HK-2 (cell line): ENCODE data around the gene NLRP5.
A peak's percentile ranks its signal among the peaks of the same experiment; 100 is the strongest.
"Not testable (repeated sequence)": the region's sequence is repeated elsewhere in the genome, so short reads cannot be mapped to it uniquely, and the experiment has no call there.

Experiments used
- DNase-seq: peaks from one replicate; pipeline ENCODE4 v3.0.0-alpha.2; 2018; ENCODE audit not compliant: unreplicated experiment

Gene NLRP5

DNA sequence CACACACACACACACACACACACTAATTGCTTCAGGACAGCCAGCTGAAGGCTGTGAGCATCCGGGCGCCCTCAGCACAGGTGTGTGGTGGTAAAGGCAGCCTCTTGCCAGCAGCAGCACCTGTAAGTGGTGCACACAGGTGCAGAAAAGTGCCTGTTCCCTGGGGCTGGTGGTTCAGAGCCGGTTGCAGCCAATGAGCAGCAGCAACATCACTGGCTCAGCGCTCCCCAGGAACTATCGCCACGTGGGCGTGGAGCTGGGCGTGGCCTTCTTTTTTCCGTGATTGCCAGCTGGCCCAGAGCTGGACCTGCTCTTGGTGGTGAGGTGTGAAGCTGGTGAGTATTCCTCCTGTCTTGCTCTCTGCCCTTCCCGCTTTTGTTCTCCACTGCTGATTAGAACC, at the start of gene NLRP5:
TSS of gene NLRP5 (plus strand) at position 289 of the 400 bp plus-strand sequence.
- DNase-seq: no peak

DNA sequence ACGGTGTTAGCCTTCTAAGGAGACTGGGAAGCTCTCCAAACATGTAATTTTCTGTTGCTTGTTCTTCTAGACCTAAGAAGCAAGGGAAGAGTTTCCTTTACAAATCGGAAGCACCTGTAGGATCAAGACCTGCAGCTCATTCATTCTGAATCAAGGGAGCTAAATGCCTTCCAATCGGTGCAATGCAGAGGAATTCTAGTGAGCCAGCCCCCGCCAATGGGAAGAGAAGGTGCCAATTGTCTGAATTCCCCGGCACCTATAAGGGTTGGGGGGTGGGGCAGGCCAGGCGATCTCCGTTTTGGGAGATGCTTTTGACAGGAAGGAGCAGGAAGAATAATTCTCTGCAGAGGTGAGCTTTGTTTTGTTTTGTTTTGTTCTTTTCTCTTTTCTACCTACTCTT, 47.4 kb upstream of the NLRP5 start:
- no peak for DNase-seq

DNA sequence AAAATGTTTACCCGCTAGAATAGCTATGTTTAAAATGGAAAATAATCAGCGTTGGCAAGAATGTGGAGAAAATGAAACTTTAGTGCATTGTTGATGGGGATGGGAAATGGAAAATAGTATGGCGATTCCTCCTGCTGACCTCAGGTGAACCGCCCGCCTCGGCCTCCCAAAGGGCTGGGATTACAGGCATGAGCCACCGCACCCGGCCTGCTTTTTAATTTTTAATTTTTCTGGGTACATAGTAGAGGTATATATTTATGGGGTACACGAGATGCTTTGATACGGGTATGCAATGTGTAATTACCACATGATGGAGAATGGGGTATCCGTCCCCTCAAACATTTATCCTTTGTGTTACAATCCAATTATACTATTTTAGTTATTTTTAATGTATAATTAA, 46.3 kb upstream of the NLRP5 start:
- DNase-seq: no peak

DNA sequence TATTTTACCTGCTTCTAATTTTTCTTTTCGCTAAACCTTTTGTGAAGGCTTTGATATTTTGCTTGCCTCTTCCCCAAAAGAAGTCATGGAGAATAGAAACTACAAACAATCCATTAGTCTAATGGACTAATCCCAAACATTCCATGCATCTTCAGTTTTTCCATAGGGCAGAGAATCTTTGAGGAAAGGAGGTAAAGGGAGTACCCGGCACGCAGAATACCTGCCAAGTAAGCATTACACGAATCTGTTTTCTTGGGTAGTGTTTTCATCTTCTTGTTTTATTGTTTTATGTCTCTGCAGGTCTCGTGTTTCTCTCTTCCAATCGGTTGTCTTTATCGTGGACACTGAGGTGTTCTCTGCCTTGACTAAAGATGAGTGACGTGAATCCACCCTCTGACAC, 39.0 kb upstream of the NLRP5 start, which contains the start of gene NLRP8:
TSS of gene NLRP8 (plus strand) at position 301 of the 400 bp plus-strand sequence.
- DNase-seq: no peak

DNA sequence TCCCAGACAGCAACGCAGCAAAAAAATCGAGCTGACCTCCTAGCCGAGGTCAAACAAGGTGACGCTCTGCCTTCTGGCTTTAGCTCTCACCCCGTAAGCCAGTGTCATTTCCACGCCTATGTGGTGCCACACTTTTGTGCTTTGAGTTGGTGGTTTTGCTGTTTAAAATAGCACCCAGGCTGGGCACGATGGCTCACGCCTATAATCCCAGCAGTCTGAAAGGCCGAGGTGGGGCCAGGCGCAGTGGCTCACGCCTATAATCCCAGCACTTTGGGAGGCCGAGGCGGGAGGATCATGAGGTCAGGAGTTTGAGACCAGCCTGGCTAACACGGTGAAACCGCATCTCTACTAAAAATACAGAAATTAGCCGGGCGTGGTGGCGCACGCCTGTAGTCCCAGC, 36.0 kb upstream of the NLRP5 start:
- DNase-seq: not testable (repeated sequence)

DNA sequence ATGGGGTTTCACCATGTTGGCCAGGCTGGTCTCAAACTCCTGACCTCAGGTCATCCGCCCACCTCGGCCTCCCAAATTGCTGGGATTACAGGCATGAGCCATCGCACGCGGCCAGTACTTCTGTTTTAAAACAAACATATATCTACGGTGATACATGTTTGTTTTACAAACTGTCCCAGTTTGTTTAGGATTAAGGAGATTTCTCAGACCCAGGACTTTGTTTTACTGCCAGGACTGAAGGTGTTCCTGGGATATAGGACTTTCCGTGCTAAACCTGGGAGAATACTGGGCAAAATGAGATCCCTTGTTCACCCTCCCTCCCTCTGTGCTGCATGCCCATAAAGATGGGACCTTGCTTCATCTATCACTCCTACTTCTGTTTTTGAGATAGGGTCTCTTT, 30.1 kb upstream of the NLRP5 start:
- no peak for DNase-seq

DNA sequence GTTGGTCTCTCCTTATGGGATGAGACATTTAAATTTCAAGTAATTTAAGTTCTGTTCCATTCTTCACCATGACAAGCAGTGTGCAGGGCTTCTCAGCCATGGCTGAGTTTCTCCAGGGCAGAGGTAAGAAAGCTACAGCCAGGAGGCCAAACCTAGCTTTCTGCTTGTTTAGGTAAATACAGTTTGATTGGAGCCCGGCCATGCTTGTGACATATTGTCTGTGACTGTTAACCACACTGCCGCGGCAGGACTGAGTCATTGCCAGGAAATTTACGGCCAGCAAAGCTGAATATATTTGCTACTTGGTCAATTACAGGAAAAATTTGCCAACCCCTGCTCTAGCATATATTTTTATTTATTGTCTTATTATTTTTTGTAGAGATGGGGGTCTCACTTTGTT, 28.2 kb upstream of the NLRP5 start:
- DNase-seq: peak; percentile 73

DNA sequence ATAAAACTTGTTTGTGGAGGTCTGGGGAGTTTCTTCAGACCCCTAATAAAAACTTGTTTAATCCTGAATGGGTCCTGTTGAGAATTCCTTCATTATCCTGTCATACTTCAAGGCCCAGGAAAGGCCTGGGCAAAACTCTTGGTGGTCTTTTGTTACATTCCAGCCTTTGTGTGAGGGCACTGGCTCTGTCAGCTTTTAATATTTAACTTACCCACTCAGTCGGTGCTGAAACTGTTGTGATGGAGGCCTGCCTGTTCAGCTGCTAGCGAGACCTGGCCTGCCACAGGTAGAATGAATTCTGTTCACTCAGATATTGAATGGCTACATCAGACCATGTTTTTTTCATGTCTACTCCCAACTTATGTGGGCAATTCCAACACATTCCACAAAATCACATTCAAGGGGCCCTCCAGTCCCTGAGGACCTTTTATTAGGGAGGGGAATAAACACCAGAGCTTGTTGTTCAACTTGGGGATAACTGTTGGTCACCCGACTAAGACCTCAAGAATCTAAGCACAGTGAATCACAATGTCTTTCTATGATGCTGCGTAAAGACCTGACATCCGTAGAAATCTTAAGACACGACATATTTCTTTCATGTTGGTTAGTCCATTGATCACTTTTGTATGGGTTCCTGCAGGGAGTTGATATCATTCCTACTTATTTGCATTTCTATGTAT, 26.4 kb upstream of the NLRP5 start:
- DNase-seq: peak; percentile 47

DNA sequence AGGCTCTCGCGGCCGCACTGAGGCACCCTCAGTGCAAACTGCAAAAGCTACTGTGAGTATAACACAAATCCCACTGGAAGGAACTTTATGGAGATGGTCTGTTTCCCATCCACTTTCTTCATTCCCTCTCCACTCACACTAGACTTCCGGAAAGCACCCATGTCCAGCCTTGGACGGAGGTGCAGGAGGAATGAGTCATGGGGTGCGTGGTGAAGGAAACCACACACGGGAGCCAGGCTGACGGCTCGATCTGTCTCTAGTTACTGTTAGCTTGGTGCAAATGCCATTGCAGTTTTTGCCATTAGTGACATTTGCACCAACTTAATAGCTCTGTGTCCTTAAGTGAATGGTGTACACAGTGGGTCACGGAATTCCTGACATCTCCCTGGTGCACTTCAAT, 24.4 kb upstream of the NLRP5 start:
- DNase-seq: peak; percentile 73

DNA sequence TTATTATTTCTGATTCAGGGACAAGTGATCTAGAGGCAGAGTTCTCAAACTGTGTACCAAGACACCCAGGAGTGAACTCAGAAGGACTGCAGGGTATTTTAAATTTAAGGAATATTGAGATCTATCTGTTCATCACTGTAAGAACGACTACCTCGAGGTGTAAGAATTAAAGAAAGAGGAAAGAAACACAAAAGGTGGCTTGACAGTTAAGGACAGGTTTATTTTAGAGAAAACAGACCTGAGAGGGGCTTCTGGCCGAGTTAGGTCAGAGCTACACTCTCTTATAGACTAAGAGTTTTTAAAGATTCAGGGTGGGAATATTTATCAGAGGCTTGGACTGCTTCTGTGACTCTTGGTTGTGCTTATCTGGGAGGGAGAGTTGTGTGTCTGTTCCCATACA, 12.6 kb upstream of the NLRP5 start:
- DNase-seq: no peak

DNA sequence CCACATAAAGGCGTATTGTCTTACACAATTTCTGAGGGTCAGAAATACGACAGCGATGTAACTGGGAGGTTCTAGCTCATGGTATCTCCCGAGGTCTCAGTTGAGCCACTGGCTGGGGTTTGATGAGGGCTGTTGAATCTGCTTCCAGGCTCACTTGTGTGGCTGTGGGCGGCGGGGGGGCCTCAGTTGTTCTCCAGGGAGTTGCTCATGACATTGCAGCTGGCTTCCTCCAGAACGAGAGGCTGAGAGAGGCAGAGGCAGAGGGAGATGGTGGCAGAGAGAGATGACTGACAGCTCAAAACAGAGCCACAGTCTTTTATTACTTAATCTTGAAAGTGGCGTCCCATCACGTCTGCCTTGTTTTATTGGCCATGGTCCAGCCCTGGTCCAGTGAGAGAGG, 6.2 kb upstream of the NLRP5 start:
- DNase-seq: no peak

DNA sequence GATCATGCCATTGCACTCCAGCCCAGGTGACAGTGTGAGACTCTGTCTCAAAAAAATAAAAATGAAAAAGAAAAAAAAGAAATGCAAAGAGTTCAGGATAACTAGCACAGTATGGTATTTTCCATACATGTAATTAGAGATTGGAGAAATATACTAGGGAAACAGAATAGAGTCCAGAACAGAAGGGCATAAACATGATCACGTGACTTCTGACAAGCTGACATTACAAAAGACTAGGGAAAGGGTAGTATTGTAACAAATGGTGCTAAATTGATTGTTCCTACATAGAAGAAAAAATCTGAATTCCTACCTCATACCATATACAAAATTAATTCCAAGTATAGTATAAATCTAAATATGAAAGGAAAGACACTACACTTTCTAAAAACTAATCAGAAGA, 1.3 kb upstream of the NLRP5 start:
- no peak for DNase-seq

DNA sequence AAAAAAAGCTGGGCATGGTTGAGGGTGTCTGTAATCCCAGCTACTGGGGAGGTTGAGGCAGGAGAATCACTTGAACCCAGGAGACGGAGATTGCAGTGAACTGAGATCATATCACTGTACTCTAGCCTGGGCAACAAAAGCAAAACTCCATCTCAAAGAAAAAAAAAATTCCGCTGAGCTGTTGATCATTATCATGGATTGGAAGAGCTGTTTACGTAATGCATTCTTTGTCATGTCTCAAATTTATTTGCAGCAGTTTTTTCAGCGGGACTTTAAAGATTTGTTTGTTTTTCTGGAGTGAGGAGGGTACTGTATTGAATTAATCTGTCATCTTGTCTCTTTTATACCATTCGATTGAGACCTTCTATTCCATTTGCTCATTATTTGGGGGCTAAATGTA, 4.3 kb downstream of the NLRP5 start:
- no peak for DNase-seq

DNA sequence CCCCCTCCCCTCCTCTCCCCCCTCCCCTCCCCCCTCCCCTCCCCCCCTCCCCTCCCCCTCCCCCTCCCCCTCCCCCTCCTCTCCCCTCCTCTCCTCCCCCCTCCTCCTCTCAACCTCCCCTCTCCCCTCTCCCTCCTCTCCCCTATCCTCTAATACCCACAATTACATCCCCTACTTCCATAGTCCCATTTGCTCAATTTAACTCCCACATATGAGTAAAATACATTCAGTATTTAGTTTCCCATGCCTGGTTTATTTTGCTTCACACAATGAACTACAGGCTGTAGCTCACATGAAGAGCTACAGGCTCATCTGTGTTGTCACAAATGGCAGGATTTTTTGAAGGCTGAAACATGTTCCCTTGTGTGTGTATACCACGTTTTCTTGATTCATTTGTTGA, 6.9 kb downstream of the NLRP5 start:
- DNase-seq: no peak

DNA sequence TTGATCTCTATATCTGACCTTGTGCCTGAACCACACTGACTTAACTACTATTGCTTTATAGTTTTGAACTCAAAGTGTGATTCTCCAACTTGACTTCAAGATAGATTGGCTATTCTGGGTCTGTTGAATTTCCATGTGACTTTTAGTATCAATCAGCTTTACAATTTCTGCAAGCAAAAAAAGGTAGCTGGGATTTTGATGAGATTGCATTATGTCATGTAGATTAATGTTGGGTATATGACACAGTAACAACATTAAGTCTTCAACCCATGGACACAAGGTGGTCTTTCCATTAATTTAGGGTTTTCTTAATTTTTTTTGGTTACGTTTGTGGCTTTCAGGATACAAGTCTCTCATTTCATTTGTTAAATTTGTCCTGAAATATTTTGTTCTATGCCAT, 28.2 kb downstream of the NLRP5 start:
- no peak for DNase-seq

DNA sequence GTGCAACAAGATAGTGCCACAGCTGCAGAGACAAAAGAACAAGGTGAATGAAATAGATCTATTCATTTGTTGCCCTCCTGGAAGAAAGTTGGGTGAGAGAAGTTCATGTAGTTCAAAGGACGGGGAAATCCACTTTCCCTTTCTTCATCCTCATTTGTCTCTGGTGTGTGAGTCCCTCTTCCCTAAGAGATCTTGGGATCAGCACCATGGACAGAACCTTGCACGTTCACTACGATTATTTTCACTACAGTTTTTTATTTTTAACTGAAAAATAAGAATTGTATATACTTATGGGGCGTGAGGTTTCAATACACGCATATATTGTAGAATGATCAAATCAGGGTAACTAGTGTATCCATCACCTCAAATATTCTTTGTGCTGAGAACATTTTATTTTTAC, 29.2 kb downstream of the NLRP5 start:
- DNase-seq: no peak

DNA sequence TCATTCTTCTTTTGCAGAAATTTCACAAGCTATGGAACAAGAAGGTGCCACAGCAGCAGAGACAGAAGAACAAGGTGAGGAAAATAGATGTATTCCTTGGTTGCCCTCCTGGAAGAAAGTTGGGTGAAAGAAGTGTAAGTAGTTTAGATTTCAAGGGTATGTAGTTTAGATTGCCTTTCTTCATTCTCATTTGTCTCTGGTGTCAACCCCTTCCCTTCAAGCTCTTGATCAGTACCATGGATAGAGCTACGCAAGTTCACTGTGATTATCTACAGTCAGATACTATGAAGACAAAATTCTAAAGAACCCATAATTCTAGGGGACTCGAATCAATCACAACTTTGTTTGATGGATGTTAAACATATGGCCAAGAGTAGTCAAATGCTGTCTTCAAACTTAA, 32.8 kb downstream of the NLRP5 start:
- DNase-seq: not testable (repeated sequence)

DNA sequence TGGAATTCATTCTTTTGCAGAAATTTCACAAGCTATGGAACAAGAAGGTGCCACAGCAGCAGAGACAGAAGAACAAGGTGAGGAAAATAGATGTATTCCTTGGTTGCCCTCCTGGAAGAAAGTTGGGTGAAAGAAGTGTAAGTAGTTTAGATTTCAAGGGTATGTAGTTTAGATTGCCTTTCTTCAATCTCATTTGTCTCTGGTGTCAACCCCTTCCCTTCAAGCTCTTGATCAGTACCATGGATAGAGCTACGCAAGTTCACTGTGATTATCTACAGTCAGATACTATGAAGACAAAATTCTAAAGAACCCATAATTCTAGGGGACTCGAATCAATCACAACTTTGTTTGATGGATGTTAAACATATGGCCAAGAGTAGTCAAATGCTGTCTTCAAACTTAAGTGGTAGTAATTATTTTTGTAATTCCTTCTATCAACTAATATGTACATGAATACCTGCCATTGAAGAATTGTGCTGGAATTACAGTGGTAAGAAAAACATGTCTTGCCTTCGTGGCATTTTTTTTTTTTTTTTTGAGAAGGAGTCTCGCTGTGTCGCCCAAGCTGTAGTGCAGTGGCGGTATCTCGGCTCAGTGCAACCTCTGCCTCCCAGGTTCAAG, 33.9 kb downstream of the NLRP5 start:
- DNase-seq: not testable (repeated sequence)

DNA sequence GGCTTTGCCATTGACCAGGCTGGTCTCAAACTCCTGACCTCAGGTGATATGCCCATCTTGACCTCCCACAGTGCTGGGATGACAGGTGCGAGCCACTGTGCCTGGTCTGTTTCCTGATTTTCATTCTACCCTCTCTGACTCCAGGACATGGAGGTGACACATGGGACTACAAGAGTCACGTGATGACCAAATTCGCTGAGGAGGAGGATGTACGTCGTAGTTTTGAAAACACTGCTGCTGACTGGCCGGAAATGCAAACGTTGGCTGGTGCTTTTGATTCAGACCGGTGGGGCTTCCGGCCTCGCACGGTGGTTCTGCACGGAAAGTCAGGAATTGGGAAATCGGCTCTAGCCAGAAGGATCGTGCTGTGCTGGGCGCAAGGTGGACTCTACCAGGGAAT, 40.2 kb downstream of the NLRP5 start:
- no peak for DNase-seq

DNA sequence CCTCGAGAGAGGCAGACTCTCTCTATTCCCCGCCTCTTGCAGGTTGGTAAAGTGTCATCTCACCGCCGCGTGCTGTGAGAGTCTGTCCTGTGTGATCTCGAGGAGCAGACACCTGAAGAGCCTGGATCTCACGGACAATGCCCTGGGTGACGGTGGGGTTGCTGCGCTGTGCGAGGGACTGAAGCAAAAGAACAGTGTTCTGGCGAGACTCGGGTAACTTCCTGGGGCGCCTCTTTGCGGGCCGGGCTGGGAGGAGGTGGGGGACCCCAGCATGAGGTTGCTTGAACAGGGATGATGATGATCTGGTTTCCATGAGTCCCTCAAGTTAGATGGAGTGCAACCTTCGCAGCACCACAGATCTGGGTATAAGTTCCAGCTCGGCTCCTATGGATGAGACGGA, 67.0 kb downstream of the NLRP5 start:
- DNase-seq: no peak

DNA sequence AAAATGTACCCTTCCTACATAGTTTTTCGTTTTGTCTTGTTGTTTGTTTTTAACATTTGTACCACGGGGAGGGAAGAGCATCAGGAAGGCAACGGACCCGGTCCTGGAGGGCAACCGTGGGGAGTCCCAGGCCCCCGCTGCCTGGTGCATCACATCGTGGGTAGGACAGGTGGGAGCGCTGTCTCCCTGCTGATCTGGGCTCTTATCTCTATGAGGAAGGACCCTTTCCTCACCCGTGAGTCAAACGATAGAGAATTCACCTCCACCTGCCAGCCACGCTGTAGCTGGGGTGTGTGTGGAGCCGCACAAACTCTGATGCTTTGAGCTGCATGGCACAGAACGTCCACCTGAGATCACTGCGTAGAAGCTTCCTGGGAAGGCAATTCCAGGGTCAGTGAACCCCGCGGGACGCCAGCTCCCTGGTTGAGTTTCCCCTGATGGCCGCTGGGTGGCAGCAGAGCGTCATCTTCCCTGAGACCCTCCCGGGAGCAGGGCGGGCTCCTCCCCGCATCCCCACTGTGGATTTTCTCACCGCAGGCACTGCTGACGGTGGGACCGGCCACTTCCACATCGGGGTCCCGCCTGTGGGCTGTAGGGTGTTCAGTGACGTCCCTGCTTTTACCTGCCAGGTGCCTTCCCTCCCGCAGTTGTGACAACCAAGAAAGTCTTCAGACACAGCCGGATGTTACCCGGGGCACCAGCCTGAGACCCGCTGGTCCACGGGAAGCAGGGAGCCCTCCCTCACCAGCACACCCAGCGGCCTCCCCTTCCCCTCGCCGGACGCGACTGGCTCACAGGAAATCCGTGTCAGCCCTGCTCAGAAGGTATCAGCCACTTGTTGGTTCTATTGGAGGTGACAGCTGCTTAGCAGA, 79.8 kb downstream of the NLRP5 start:
- DNase-seq: peak; percentile 76

DNA sequence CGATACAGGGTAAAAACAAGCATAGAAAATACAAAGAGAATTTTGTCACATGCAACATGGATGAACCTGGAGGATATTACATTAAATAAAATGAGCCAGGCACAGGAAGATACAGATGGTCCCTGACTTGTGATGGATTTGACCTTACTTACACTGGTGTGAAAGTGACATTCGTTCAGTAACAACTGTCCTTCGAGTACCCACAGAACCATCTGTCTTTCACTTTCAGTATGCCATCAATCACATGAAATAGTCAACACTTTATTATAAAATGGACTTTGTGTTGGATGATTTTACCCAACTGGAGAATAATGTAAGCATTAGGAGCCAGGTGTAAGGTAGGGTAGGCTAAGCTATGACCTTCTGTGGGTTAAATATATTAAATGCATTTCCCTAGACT, 83.1 kb downstream of the NLRP5 start:
- DNase-seq: no peak

DNA sequence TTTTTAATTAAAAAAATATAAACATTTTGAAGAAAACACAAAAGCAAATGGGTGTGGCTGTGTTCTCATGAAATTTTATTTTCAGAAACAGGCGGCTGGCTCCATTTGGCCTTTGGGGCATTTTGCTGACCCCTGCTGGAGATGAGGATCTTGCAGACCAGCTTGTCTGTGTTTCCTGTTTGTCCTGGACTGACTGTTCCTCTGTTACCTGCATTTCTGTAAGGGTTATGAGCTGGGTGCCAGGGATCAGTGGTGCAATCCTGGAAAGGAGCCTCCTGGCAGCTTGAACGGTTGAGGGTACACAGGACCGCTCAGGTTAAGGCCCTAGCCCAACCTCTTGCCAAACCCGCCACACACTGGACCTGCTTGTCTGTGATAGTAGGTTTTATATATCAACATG, 84.6 kb downstream of the NLRP5 start:
- no peak for DNase-seq
